K562 (cell line): ENCODE data around the gene CMTR1. TPM values are rescaled to one million over a fixed set of nuclear protein-coding genes. Genes with fewer than 3 reads are reported as not detected.

ENCODE experiments used
- ARID2 ChIP-seq: fragments of 450-650 bp; IDR thresholded peaks from 2 replicates; pipeline ENCODE4 v1.6.1; 2017; ENCODE audit warnings: antibody characterized with exemption, mild to moderate bottlenecking
- ETV6 ChIP-seq, 3 experiments: fragments of 150-350 bp in 1 of 3; sonication (generic) in 1 of 3; formaldehyde crosslinking in 1 of 3; IDR thresholded peaks; 2 replicates each; pipeline versions ENCODE4 v1.6.1 to v1.8.0; 2014 to 2022; ENCODE audit warnings: borderline replicate concordance in 2 of 3, low read depth in 2 of 3, antibody characterized with exemption in 1 of 3, low read length in 1 of 3, mild to moderate bottlenecking in 1 of 3, missing genetic modification reagents in 1 of 3
- GTF3C2 ChIP-seq: IDR thresholded peaks from 3 replicates; pipeline ENCODE4 v1.6.1; 2011; ENCODE audit warnings: borderline replicate concordance, mild to moderate bottlenecking, moderate library complexity; ENCODE audit not compliant: insufficient read length; ENCODE audit errors: extremely low read depth
- HDAC1 ChIP-seq, 2 experiments: fragments of 450-650 bp; IDR thresholded peaks; 2 replicates each; pipeline ENCODE4 v1.6.1; 2016 to 2017; ENCODE audit warnings: inconsistent platforms in 1 of 2, mild to moderate bottlenecking in 1 of 2, moderate library complexity in 1 of 2
- KDM1A ChIP-seq, 2 experiments: fragments of 450-650 bp; IDR thresholded peaks; 2 replicates each; pipeline ENCODE4 v1.6.1; 2016; ENCODE audit warnings: mild to moderate bottlenecking in 2 of 2
- MED1 ChIP-seq: sonication (generic); formaldehyde crosslinking; IDR thresholded peaks from 2 replicates; pipeline ENCODE4 v1.8.1; 2023; ENCODE audit warnings: missing genetic modification reagents, borderline replicate concordance
- NCOA6 ChIP-seq: fragments of 450-650 bp; IDR thresholded peaks from 2 replicates; pipeline ENCODE4 v1.6.1; 2017; ENCODE audit warnings: mild to moderate bottlenecking
- NCOR1 ChIP-seq: fragments of 450-650 bp; IDR thresholded peaks from 2 replicates; pipeline ENCODE4 v1.6.1; 2016; ENCODE audit warnings: mild to moderate bottlenecking, moderate library complexity
- NEUROD1 ChIP-seq: fragments of 150-350 bp; IDR thresholded peaks from 2 replicates; pipeline ENCODE4 v1.6.1; 2014; ENCODE audit warnings: borderline replicate concordance, low read length, low read depth; ENCODE audit not compliant: partially characterized antibody
- NFE2 ChIP-seq: IDR thresholded peaks from 2 replicates; pipeline ENCODE4 v1.6.1; 2014; ENCODE audit warnings: antibody characterized with exemption, low read depth
- POLR2AphosphoS5 ChIP-seq: IDR thresholded peaks from 2 replicates; pipeline ENCODE4 v1.6.1; 2011; ENCODE audit warnings: mild to moderate bottlenecking, low read depth, low read length, moderate library complexity; ENCODE audit not compliant: control insufficient read depth, insufficient read depth
- SMARCE1 ChIP-seq: fragments of 450-650 bp; IDR thresholded peaks from 2 replicates; pipeline ENCODE4 v1.7.1; 2016; ENCODE audit warnings: mild to moderate bottlenecking
- SPI1 ChIP-seq: IDR thresholded peaks from 2 replicates; pipeline ENCODE4 v1.6.1; 2011; ENCODE audit warnings: low read depth, low read length, control low read depth, borderline replicate concordance
- SRSF1 ChIP-seq: fragments of 200-400 bp; formaldehyde crosslinking; IDR thresholded peaks from 2 replicates; pipeline ENCODE4 v1.6.1; 2017; ENCODE audit warnings: mild to moderate bottlenecking, low read depth, low read length, moderate library complexity
- TBL1XR1 ChIP-seq, 2 experiments: IDR thresholded peaks; 2 replicates each; pipeline ENCODE4 v1.6.1; 2012; ENCODE audit warnings: improper control_type of control experiment in 2 of 2, low read length in 2 of 2, mild to moderate bottlenecking in 1 of 2
- TCF7L2 ChIP-seq: fragments of 150-350 bp; IDR thresholded peaks from 2 replicates; pipeline ENCODE4 v1.6.1; 2016; ENCODE audit warnings: low read depth, mild to moderate bottlenecking, low read length, moderate library complexity
- TRIM24 ChIP-seq, 2 experiments: fragments of 450-650 bp; IDR thresholded peaks; 2 replicates each; pipeline ENCODE4 v1.6.1; 2016
- ZNF23 ChIP-seq: fragments of 250-450 bp; sonication (Bioruptor Pico); IDR thresholded peaks from 2 replicates; pipeline ENCODE4 v1.4.0; 2020; ENCODE audit warnings: mild to moderate bottlenecking
- ZNF655 ChIP-seq: fragments of 250-450 bp; sonication (Bioruptor Pico); IDR thresholded peaks from 2 replicates; pipeline ENCODE4 v1.5.0; 2021
- ZNF764 ChIP-seq: fragments of 250-450 bp; sonication (Bioruptor Pico); IDR thresholded peaks from 2 replicates; pipeline ENCODE4 v1.4.0; 2020; ENCODE audit warnings: low read depth, mild to moderate bottlenecking, moderate library complexity
- polyA plus RNA-seq, 8 experiments: library from polyadenylated mRNA; depleted of rRNA in 4 of 8; stranded (reverse) in 5 of 8; unstranded in 3 of 8; fragments of >200 nt; fragmentation: Nextera tagmentation in 2 of 8; fragmentation: Illumina TruSeq in 1 of 8; extraction: Ambion mirVana in 2 of 8; extraction: Trizol in 1 of 8; gene quantifications; 2 replicates each; pipeline versions ENCODE4 v1.2.1 to v1.2.3, GENCODE V29; 2011 to 2014; ENCODE audit warnings: inconsistent platforms in 1 of 8, missing spikeins in 1 of 8
- total RNA-seq, 7 experiments: library from RNA; depleted of rRNA in 6 of 7; stranded (reverse); fragments of >200 nt in 6 of 7; fragmentation: Illumina TruSeq in 2 of 7; extraction: Trizol in 2 of 7; gene quantifications; 2 replicates each; pipeline versions ENCODE4 v1.2.1 to v1.2.3, GENCODE V29; 2011 to 2021; ENCODE audit warnings: low replicate concordance in 1 of 7
- TF ChIP-seq, protein P1 (sequence below): fragments of 150-350 bp; IDR thresholded peaks from 2 replicates; pipeline ENCODE4 v1.6.1; 2014; ENCODE audit warnings: low read depth, mild to moderate bottlenecking, low read length, borderline replicate concordance

CMTR1 gene
- total and polyA plus RNA-seq, 9 of the 15 experiments (the other 6 are each of a cell fraction or from before 2014, with no cell fraction given): 2.9 to 63.5 (median 49.5) TPM

GRCh38 chr6:37399795-37400490 is 33.1 kb upstream of the CMTR1 start (continued):
- 0 out of 4 replicates have a peak, but pooled peaks of 1 of the 2 experiments have one; percentile 13 for TF ChIP-seq TBL1XR1 (IDR thresholded peaks at IDR 0.05; ENCODE audit: low read length in 2 of 2)
- TF ChIP-seq ZNF764: no peak
- no peak for TF ChIP-seq SPI1
- TF ChIP-seq ZNF655 (CRISPR knock-in tag): no peak
- TF ChIP-seq, protein P1, sequence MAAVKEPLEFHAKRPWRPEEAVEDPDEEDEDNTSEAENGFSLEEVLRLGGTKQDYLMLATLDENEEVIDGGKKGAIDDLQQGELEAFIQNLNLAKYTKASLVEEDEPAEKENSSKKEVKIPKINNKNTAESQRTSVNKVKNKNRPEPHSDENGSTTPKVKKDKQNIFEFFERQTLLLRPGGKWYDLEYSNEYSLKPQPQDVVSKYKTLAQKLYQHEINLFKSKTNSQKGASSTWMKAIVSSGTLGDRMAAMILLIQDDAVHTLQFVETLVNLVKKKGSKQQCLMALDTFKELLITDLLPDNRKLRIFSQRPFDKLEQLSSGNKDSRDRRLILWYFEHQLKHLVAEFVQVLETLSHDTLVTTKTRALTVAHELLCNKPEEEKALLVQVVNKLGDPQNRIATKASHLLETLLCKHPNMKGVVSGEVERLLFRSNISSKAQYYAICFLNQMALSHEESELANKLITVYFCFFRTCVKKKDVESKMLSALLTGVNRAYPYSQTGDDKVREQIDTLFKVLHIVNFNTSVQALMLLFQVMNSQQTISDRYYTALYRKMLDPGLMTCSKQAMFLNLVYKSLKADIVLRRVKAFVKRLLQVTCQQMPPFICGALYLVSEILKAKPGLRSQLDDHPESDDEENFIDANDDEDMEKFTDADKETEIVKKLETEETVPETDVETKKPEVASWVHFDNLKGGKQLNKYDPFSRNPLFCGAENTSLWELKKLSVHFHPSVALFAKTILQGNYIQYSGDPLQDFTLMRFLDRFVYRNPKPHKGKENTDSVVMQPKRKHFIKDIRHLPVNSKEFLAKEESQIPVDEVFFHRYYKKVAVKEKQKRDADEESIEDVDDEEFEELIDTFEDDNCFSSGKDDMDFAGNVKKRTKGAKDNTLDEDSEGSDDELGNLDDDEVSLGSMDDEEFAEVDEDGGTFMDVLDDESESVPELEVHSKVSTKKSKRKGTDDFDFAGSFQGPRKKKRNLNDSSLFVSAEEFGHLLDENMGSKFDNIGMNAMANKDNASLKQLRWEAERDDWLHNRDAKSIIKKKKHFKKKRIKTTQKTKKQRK: no peak
- TF ChIP-seq SMARCE1: 0 out of 2 replicates have a peak, but pooled peaks have one; percentile 16
- no peak for TF ChIP-seq NFE2
- TF ChIP-seq ETV6 (IDR thresholded peaks at IDR 0.05; ENCODE audit: borderline replicate concordance in 1 of 2, low read depth in 2 of 2, low read length in 1 of 2): peak; percentile 69 to 78; a peak in 3 of 4 replicates
- no peak for TF ChIP-seq ETV6 (CRISPR knock-in tag; IDR thresholded peaks at IDR 0.05; ENCODE audit: borderline replicate concordance)
- no peak for TF ChIP-seq ZNF23 (CRISPR knock-in tag)
- peak in 1 of 2 experiments; percentile 24; a peak in 1 of 4 replicates for TF ChIP-seq TRIM24 (IDR thresholded peaks at IDR 0.05)
- no peak for TF ChIP-seq TCF7L2
- no peak for TF ChIP-seq GTF3C2
- TF ChIP-seq POLR2AphosphoS5: 0 out of 2 replicates have a peak, but pooled peaks have one; percentile 31
- peak; percentile 66 for TF ChIP-seq NCOR1
- peak; percentile 88 to 90 for TF ChIP-seq KDM1A (IDR thresholded peaks at IDR 0.05)
- TF ChIP-seq NCOA6: no peak
- TF ChIP-seq HDAC1 (IDR thresholded peaks at IDR 0.05): peak in 1 of 2 experiments; percentile 65; a peak in 1 of 4 replicates
- TF ChIP-seq NEUROD1: no peak
- no peak for TF ChIP-seq ARID2
- TF ChIP-seq SRSF1: no peak
- TF ChIP-seq MED1 (CRISPR knock-in tag): no peak
